ENCODE results near the gene VEGFD. TPM values are rescaled to one million over a fixed set of nuclear protein-coding genes. Genes with fewer than 3 reads are reported as not detected.

The VEGFD gene
- total RNA-seq, 2 donors from 2014 or later = 0.68 to 1.4 TPM

- intact Hi-C loops (cut with DNase I) = no loop called here
- WGBS = 67% methylated on average over 6 of the region's 6 CpGs
- no peaks in the 10 kb centered on the region for H3K36me3 ChIP-seq
- no peak for DNase-seq (ENCODE audit: low spot score)
- no peak overlapping the region for H3K27ac ChIP-seq
- H3K9me3 ChIP-seq = no peaks in the 10 kb centered on the region
- H3K4me1 ChIP-seq (replicated peaks) = no peaks in the 10 kb centered on the region
- no peaks in the 10 kb centered on the region for H3K27me3 ChIP-seq (replicated peaks; ENCODE audit: insufficient read depth)
- H3K4me3 ChIP-seq = no peak overlapping the region
- TF ChIP-seq POLR2A (IDR thresholded peaks at IDR 0.05) (no peak), POLR2AphosphoS5 (IDR thresholded peaks at IDR 0.05) (no peak), CTCF (IDR thresholded peaks at IDR 0.05) (no peak)
These were observed 34.0 kb upstream of the VEGFD start for GRCh38 chrX:15418041-15418706.

GRCh38 chrX:15416133-15416993, 32.1 kb upstream of the VEGFD start:
- intact Hi-C loops (cut with DNase I) = no loop called here
- no peaks in the 10 kb centered on the region for H3K4me1 ChIP-seq (replicated peaks)
- H3K4me3 ChIP-seq = no peak overlapping the region
- H3K27me3 ChIP-seq (replicated peaks; ENCODE audit: insufficient read depth) = no peaks in the 10 kb centered on the region
- DNase-seq (ENCODE audit: low spot score) = no peak
- WGBS = 86% methylated on average over 10 of the region's 10 CpGs
- TF ChIP-seq POLR2AphosphoS5 (IDR thresholded peaks at IDR 0.05) = no peak
- TF ChIP-seq CTCF (IDR thresholded peaks at IDR 0.05) = no peak
- no peak for TF ChIP-seq POLR2A (IDR thresholded peaks at IDR 0.05)
- no peaks in the 10 kb centered on the region for H3K36me3 ChIP-seq
- no peaks in the 10 kb centered on the region for H3K9me3 ChIP-seq
- H3K27ac ChIP-seq = no peak overlapping the region

GRCh38 chrX:15413101-15413500, 28.9 kb upstream of the VEGFD start:
- Histone ChIP-seq H3K4me3 (no peak overlapping the region), H3K27me3 (replicated peaks; ENCODE audit: insufficient read depth) (no peaks in the 10 kb centered on the region), H3K36me3 (no peaks in the 10 kb centered on the region), H3K4me1 (replicated peaks) (no peaks in the 10 kb centered on the region), H3K9me3 (no peaks in the 10 kb centered on the region), H3K27ac (no peak overlapping the region)
- TF ChIP-seq POLR2AphosphoS5 (IDR thresholded peaks at IDR 0.05) (no peak), CTCF (IDR thresholded peaks at IDR 0.05) (no peak), POLR2A (IDR thresholded peaks at IDR 0.05) (no peak)
- no peak for DNase-seq (ENCODE audit: low spot score)
- WGBS = 77% methylated on average over 6 of the region's 6 CpGs
- intact Hi-C loops (cut with DNase I) = no loop called here

- WGBS = 49% methylated on average over 2 of the region's 2 CpGs
- no peaks in the 10 kb centered on the region for H3K4me1 ChIP-seq (replicated peaks)
- H3K27me3 ChIP-seq (replicated peaks; ENCODE audit: insufficient read depth) = no peaks in the 10 kb centered on the region
- H3K4me3 ChIP-seq = no peak overlapping the region
- TF ChIP-seq POLR2AphosphoS5 (IDR thresholded peaks at IDR 0.05) = no peak
- intact Hi-C loops (cut with DNase I) = no loop called here
- H3K27ac ChIP-seq = no peak overlapping the region
- H3K9me3 ChIP-seq = no peaks in the 10 kb centered on the region
- no peaks in the 10 kb centered on the region for H3K36me3 ChIP-seq
- no peak for DNase-seq (ENCODE audit: low spot score)
These were observed 26.7 kb upstream of the VEGFD start for GRCh38 chrX:15410947-15411346.

GRCh38 chrX:15410430-15410829, 26.2 kb upstream of the VEGFD start:
- Histone ChIP-seq H3K4me1 (replicated peaks) (no peaks in the 10 kb centered on the region), H3K36me3 (no peaks in the 10 kb centered on the region), H3K9me3 (no peaks in the 10 kb centered on the region), H3K4me3 (no peak overlapping the region), H3K27me3 (replicated peaks; ENCODE audit: insufficient read depth) (no peaks in the 10 kb centered on the region), H3K27ac (no peak overlapping the region)
- intact Hi-C loops (cut with DNase I) = no loop called here
- no peak for DNase-seq (ENCODE audit: low spot score)
- no peak for TF ChIP-seq CTCF (IDR thresholded peaks at IDR 0.05)
- TF ChIP-seq POLR2AphosphoS5 (IDR thresholded peaks at IDR 0.05) = no peak
- TF ChIP-seq POLR2A (IDR thresholded peaks at IDR 0.05) = no peak

Data from prostate gland (tissue), 2 donors.